ENCODE measurements around the gene FOSB.
A peak's percentile ranks its signal among the peaks of the same experiment; 100 is the strongest.

Gene FOSB

GRCh38 chr19:45442778-45443461 is 24.9 kb upstream of the FOSB start:
- no peak for DNase-seq (ENCODE audit: low read depth in 3 of 3)

DNA sequence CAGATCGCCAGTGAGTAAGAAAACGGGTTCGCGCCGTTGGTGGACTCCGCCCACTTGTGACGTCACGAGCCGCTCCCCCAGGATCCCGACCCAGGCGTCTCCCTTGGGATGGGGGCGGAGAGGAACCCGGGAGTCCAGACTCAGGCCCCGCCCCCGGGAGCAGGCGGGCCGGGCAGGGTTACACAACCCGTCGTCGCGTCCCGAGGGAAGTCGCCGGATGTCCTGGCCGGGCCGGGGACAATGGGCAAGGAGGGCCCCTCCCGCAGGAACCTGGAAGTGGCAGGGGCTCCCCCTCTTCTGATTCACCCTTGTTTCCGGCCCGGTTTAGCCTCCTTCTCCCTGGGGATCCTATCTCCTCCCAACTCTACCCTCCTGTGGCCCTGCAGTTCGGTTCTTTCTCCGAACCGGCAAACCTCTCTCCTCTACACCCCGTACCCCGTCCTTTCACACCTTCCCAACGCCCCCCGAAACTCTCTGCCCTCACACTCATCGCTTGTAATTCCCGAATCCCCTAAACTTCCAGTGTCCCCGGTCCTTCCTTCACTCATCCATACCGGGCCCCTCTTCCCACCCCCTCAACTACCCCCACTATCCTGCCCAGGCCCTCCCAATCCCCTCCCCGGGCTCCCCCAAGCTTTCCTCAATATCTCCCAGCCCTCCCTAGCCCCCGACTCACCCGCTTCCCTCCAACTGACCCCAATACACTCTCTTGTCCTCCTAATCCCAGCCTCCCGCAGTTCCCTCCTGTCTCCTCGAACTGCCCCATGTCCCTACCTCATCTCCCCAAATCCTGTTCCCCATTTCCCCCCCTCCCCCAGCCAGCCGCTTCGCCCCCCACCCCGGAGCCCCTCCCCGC is 24.1 kb upstream of the FOSB start:
- DNase-seq (ENCODE audit: low read depth in 3 of 3): peak in 2 of 3 experiments; percentile 19 to 63

DNA sequence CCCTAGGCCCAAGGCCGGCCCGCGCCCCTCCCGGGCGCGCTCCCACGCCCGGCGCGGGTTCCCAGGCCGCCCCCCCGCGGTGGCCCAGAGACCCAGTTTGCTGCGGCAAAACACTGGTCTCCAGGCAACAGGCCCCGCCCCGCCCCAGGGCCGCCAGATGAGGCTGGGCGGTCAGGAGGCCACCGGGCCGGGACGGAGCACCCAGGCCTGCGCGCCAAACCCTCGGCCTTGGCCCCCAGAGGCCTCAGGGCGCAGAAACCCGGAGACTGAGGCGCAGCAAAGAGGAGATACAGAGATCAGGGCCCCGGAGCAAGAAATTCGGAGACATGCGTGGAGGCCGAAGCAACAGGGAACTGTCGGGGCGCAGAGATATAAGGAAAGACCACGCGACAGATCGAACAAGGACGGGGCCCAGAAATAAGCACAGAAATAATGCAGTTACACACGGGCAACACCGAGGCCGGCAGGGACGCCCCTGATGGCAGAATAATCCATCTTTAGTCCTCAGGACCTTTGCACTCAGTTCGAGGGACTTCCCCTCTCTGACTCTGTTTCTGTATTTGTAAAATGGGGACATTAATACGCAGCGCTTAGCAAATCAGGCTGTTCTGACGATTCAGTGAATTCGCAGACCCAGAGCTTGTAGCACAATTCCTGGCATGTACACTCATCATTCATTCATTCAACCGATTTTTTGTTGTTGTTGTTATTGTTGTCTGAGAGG is 23.3 kb upstream of the FOSB start:
- peak in 2 of 3 experiments; percentile 61 to 73 for DNase-seq (ENCODE audit: low read depth in 3 of 3)

DNA sequence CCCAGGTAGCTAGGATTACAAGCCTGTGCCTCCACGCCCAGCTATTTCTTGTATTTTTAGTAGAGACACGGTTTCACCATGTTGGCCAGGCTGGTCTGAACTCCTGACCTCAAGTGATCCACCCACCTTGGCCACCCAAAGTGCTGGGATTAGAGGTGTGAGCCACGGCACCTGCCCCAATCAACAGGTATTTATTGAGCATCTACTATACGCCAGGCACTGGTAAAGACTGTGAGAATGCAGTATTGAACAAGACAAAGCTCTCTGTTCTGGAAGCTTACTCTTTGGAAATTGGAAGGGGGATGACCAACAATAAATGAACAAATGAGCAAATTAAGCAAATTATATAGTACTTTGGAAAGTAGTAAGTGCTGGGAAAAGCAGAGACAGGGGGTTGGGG is 22.7 kb upstream of the FOSB start:
- DNase-seq (ENCODE audit: low read depth in 3 of 3): no peak

GRCh38 chr19:45446295-45446694 is 21.5 kb upstream of the FOSB start:
- DNase-seq (ENCODE audit: low read depth in 3 of 3): no peak

DNA sequence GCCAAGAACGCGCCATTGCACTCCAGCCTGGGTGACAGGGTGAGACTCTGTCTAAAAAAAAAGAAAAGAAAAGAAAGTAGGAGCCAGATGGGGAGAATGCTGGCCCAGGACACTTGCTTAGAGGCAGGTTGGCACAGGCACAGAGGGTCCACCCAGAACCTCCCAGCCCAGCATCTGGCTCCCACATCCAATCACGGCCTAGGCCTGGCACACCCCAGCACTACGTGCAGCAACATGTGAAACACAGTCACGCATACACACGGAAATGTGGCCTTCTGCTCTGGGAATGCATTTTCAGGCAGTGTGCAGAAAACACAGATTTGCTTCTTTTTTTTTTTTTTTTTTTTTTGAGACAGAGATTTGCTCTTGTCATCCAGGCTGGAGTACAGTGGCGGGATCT is 20.9 kb upstream of the FOSB start:
- DNase-seq (ENCODE audit: low read depth in 3 of 3): no peak

DNA sequence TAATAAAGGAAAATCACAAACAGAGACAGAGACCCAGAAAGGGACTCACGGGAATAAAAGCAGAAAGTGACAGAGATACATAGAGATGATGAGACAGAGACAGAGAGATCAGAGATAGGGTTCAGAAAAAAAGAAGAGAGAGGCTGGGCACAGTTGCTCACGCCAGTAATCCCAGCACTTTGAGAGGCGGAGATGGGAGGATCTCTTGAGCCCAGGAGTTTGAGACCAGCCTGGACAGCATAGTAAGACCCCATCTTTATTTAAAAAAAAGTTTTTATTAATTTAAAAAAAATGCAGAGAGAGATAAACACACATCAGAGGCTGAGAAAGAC is 19.4 kb upstream of the FOSB start:
- DNase-seq (ENCODE audit: low read depth in 3 of 3): no peak

DNA sequence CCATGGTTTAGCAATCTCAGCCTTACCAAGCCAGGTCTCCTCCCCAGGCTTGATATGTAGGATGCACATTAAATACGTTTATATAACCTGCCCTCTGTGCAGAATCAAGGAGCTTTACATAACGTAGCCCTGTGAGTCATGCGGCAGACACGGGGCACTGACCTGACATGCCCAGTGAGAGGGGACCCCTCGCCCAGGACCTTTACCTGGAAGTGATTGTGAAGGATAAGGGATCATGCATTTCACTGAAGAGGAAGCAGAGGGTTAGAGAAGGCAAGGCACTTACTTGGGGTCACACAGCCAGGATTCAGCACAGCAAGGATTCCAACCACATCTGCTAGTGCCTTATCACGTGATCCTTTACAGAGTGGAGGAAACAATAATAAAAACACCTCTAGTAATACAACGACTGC is 18.9 kb upstream of the FOSB start:
- DNase-seq (ENCODE audit: low read depth in 3 of 3): no peak

DNA sequence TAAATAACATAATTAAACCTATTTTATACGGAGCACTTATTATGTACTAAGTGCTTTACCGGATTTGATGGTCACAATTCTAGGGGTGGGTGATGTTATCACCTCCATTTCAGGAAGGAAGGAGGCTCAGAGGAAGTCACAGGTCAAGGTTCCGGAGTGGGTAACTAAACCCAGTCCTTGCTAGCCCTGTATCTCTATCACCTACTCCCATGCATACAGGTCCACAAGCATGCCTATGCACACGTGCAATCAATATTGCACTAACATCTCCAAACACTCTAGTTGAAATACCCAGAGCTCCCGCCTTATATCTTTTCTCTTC is 17.8 kb upstream of the FOSB start:
- no peak for DNase-seq (ENCODE audit: low read depth in 3 of 3)

DNA sequence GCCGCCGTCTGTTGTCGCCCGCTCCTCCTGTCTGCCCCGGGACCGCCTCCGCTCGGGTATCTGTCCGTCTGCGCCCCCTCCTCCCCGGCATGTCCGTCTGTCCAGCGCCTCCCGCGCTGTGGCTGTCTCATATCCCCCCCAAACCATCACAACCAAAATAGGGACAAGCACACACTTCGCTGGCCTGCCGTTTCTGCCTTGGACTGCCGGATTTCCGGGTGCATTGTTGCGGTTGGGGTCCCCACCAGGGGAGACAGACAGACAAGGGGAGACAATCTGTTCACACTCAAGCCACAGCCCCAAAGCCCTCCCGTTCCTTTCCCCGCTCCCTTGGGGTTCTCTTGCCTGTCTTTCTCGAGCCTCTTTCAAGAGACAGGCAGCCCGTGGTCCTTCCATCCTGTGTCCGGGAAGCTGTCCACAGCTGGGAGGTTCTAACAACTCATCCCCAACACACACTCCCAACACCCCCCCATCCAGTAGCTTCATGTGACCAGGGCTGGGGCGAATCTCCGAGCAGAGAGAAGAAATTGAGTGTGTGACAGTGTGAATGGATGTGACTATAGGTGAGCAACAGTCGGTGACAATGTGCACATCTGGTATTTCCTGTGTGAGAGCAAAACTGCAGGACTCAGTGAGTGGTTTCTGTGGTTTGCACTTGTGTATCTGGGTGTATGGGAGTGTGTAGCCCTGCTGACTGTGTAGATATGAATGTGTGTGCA is 16.5 kb upstream of the FOSB start:
- DNase-seq (ENCODE audit: low read depth in 3 of 3): peak in 1 of 3 experiments; percentile 28

- DNase-seq (ENCODE audit: low read depth in 3 of 3): no peak
Observed at GRCh38 chr19:45451850-45452387, 15.9 kb upstream of the FOSB start.

- DNase-seq (ENCODE audit: low read depth in 3 of 3): peak in 2 of 3 experiments; percentile 25 to 59
Observed at GRCh38 chr19:45455707-45456499, 11.9 kb upstream of the FOSB start.

- no peak for DNase-seq (ENCODE audit: low read depth in 3 of 3)
Observed at GRCh38 chr19:45456500-45456815, 11.3 kb upstream of the FOSB start.

- DNase-seq (ENCODE audit: low read depth in 3 of 3): no peak
Observed at GRCh38 chr19:45457776-45458175, 10.0 kb upstream of the FOSB start.

DNA sequence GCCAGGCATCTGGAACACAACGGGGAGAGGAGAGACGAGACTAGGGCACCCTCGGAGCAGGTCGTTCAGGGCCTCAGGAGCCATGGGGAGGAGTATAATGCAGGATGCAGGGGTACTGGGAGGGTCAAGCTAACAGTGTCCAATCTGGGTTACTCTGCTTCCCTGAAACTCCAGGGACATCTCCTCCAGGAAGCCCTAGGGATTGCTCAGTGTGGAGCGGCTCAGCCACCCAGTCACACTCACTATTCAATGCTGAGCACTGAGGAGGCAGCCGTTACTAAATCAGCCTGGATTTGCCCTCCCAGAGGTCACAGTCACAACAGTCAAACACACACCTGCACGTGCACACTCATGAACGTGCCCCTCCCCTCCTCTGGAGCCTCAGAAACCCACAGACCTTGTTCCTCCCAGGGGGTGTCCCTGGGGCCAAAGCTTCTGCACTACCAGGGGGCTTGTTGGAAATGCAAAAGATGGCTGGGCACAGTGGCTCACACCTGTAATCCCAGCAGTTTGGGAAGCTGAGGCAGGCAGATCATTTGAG is 6.9 kb upstream of the FOSB start:
- no peak for DNase-seq (ENCODE audit: low read depth in 3 of 3)

DNA sequence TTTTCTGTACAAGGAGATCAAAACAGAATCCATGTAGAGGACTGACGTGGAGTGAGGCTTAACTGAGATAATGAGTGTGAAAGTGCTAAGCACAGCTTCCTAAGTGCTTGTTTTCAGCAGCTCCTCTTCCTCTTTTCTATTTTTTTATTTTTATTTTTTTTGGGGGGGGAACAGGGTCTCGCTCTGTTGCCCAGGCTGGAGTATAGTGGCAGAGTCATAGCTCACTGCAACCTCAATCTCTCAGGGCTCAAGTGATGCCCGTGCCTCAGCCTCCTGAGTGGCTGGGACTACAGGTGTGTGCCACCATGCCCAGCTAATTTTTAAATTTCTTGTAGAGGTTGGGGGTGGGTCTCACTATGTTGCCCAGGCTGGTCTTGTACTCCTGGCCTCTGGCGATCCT is 5.6 kb upstream of the FOSB start:
- no peak for DNase-seq (ENCODE audit: low read depth in 3 of 3)

GRCh38 chr19:45463241-45463640 is 4.6 kb upstream of the FOSB start:
- DNase-seq (ENCODE audit: low read depth in 3 of 3): no peak

GRCh38 chr19:45464274-45464673 is 3.5 kb upstream of the FOSB start:
- DNase-seq (ENCODE audit: low read depth in 3 of 3): no peak

- DNase-seq (ENCODE audit: low read depth in 3 of 3): no peak
Observed at GRCh38 chr19:45464852-45465441, 2.8 kb upstream of the FOSB start.

- no peak for DNase-seq (ENCODE audit: low read depth in 3 of 3)
Observed at GRCh38 chr19:45467115-45467455, 711 bp upstream of the FOSB start.

Data from stimulated activated CD4-positive, alpha-beta T cell treated with anti-CD3 and anti-CD28 coated beads, TNF-alpha, amount 100 ng/mL, for 24 hours (primary cell).